H9 (cell line): ENCODE measurements around the gene ZNF865. TPM values are rescaled to one million over a fixed set of nuclear protein-coding genes. Genes with fewer than 3 reads are reported as not detected.

Experiments
- DNase-seq: peaks from one replicate; pipeline ENCODE4 v3.0.0-alpha.2; 2017
- H2AFZ ChIP-seq: one replicate; pipeline ENCODE4 v1.6.1; 2013; ENCODE audit warnings: mild to moderate bottlenecking, low read length, control low read depth, moderate library complexity
- H2AK5ac ChIP-seq: 2 replicates; pipeline ENCODE4 v1.6.1; 2013; ENCODE audit warnings: low read length, control low read depth, mixed read lengths; ENCODE audit not compliant: insufficient read length
- H2BK120ac ChIP-seq: one replicate; pipeline ENCODE4 v1.6.1; 2013; ENCODE audit warnings: low read depth, mild to moderate bottlenecking, low read length, control low read depth, inconsistent platforms; ENCODE audit not compliant: poor library complexity, severe bottlenecking
- H2BK12ac ChIP-seq: 2 replicates; pipeline ENCODE4 v1.6.1; 2013; ENCODE audit warnings: low read length, control low read depth, mixed read lengths, low read depth; ENCODE audit not compliant: insufficient read length
- H2BK15ac ChIP-seq: 2 replicates; pipeline ENCODE4 v1.6.1; 2013; ENCODE audit warnings: low read depth, low read length, control low read depth
- H2BK20ac ChIP-seq: one replicate; pipeline ENCODE4 v1.6.1; 2013; ENCODE audit warnings: low read depth, mild to moderate bottlenecking, low read length, control low read depth, inconsistent platforms; ENCODE audit not compliant: poor library complexity, severe bottlenecking
- H2BK5ac ChIP-seq: 2 replicates; pipeline ENCODE4 v1.6.1; 2013; ENCODE audit warnings: low read length, control low read depth, mixed read lengths; ENCODE audit not compliant: insufficient read length
- H3K14ac ChIP-seq: 2 replicates; pipeline ENCODE4 v1.6.1; 2013; ENCODE audit warnings: low read length, control low read depth; ENCODE audit not compliant: insufficient read depth
- H3K18ac ChIP-seq: 2 replicates; pipeline ENCODE4 v1.6.1; 2013; ENCODE audit warnings: low read depth, mild to moderate bottlenecking, mixed read lengths, low read length, control low read depth; ENCODE audit not compliant: insufficient read length
- H3K23ac ChIP-seq: 2 replicates; pipeline ENCODE4 v1.6.1; 2013; ENCODE audit warnings: low read length, control low read depth, mixed read lengths, low read depth; ENCODE audit not compliant: insufficient read length
- H3K23me2 ChIP-seq: 2 replicates; pipeline ENCODE4 v1.6.1; 2013; ENCODE audit warnings: low read depth, mild to moderate bottlenecking, mixed read lengths, low read length, control low read depth; ENCODE audit not compliant: insufficient read length, poor library complexity, severe bottlenecking
- H3K27ac ChIP-seq: 2 replicates; pipeline ENCODE4 v1.5.1; 2013; ENCODE audit warnings: low read length, control low read depth, mixed read lengths, low read depth; ENCODE audit not compliant: insufficient read length
- H3K27me3 ChIP-seq: 2 replicates; pipeline ENCODE4 v1.6.1; 2013; ENCODE audit warnings: low read length, control low read depth, inconsistent platforms; ENCODE audit not compliant: insufficient read depth
- H3K4ac ChIP-seq: 2 replicates; pipeline ENCODE4 v1.6.1; 2013; ENCODE audit warnings: low read depth, mild to moderate bottlenecking, control low read depth, inconsistent platforms, low read length, moderate library complexity
- H3K4me1 ChIP-seq: 2 replicates; pipeline ENCODE4 v1.6.1; 2013; ENCODE audit warnings: low read length, control low read depth, inconsistent platforms; ENCODE audit not compliant: insufficient read depth
- H3K4me2 ChIP-seq: 2 replicates; pipeline ENCODE4 v1.6.1; 2013; ENCODE audit warnings: low read length, control low read depth, mixed read lengths; ENCODE audit not compliant: insufficient read length, insufficient read depth
- H3K56ac ChIP-seq: 2 replicates; pipeline ENCODE4 v1.6.1; 2013; ENCODE audit warnings: low read depth, mild to moderate bottlenecking, mixed read lengths, low read length, control low read depth; ENCODE audit not compliant: insufficient read length
- H3K79me1 ChIP-seq: 2 replicates; pipeline ENCODE4 v1.6.1; 2013; ENCODE audit warnings: low read depth, mild to moderate bottlenecking, moderate library complexity, low read length, control low read depth, inconsistent platforms; ENCODE audit not compliant: insufficient read depth, poor library complexity, severe bottlenecking
- H3K79me2 ChIP-seq: 2 replicates; pipeline ENCODE4 v1.6.1; 2013; ENCODE audit warnings: low read length, control low read depth, inconsistent platforms; ENCODE audit not compliant: insufficient read depth
- H3K9ac ChIP-seq: 2 replicates; pipeline ENCODE4 v1.6.1; 2013; ENCODE audit warnings: low read length, control low read depth, mixed read lengths; ENCODE audit not compliant: insufficient read length; ENCODE audit errors: extremely low read depth
- H3K9me3 ChIP-seq: one replicate; pipeline ENCODE4 v1.6.1; 2013; ENCODE audit warnings: low read depth, low read length, inconsistent platforms; ENCODE audit not compliant: control insufficient read depth
- H3T11ph ChIP-seq: one replicate; pipeline ENCODE4 v1.6.1; 2013; ENCODE audit warnings: mild to moderate bottlenecking, low read length, control low read depth, inconsistent platforms
- H4K20me1 ChIP-seq: one replicate; pipeline ENCODE4 v1.6.1; 2013; ENCODE audit not compliant: control insufficient read depth, insufficient read length, insufficient read depth
- H4K5ac ChIP-seq: 2 replicates; pipeline ENCODE4 v1.6.1; 2013; ENCODE audit warnings: low read depth, mild to moderate bottlenecking, mixed read lengths, low read length, control low read depth; ENCODE audit not compliant: insufficient read length
- H4K8ac ChIP-seq: replicated peaks from 2 replicates; pipeline ENCODE4 v1.6.1; 2013; ENCODE audit warnings: low read length, control low read depth, mixed read lengths, low read depth; ENCODE audit not compliant: insufficient read length
- H4K91ac ChIP-seq: 2 replicates; pipeline ENCODE4 v1.6.1; 2013; ENCODE audit warnings: low read depth, mild to moderate bottlenecking, moderate library complexity, mixed read lengths, low read length, control low read depth; ENCODE audit not compliant: insufficient read length
- H3K27ac Mint-ChIP-seq, 3 experiments: 2 replicates in 2 of 3; 3 replicates in 1 of 3; pipeline ENCODE4 v1.8.0; 2020 to 2021; ENCODE audit warnings: mixed read lengths in 3 of 3, mild to moderate bottlenecking in 1 of 3, moderate library complexity in 1 of 3
- H3K27me3 Mint-ChIP-seq: 2 replicates; pipeline ENCODE4 v1.8.0; 2021; ENCODE audit warnings: low read depth, mild to moderate bottlenecking, moderate library complexity, mixed read lengths
- H3K36me3 Mint-ChIP-seq, 3 experiments: 2 replicates in 2 of 3; 3 replicates in 1 of 3; pipeline ENCODE4 v1.8.0; 2020 to 2021; ENCODE audit warnings: low read depth in 3 of 3, mixed read lengths in 3 of 3; ENCODE audit not compliant: insufficient read depth in 1 of 3
- H3K4me1 Mint-ChIP-seq, 2 experiments: 2 replicates each; pipeline ENCODE4 v1.8.0; 2020; ENCODE audit warnings: mixed read lengths in 2 of 2
- H3K4me3 Mint-ChIP-seq, 2 experiments: 2 replicates in 1 of 2; 3 replicates in 1 of 2; pipeline ENCODE4 v1.8.0; 2020 to 2021; ENCODE audit warnings: mild to moderate bottlenecking in 2 of 2, mixed read lengths in 2 of 2, moderate library complexity in 1 of 2
- H3K9me3 Mint-ChIP-seq, 2 experiments: 2 replicates in 1 of 2; 3 replicates in 1 of 2; pipeline ENCODE4 v1.8.0; 2020; ENCODE audit warnings: mild to moderate bottlenecking in 2 of 2, mixed read lengths in 2 of 2, moderate library complexity in 1 of 2
- CTCF ChIP-seq: fragments of 200-600 bp; sonication (generic); conservative IDR thresholded peaks from 3 replicates; pipeline ENCODE4 v1.8.0; 2021; ENCODE audit warnings: antibody characterized with exemption, mild to moderate bottlenecking
- WGBS: extraction: QIAGEN DNeasy Blood & Tissue Kit; methylation state at CpG from one replicate; pipeline ENCODE4 v1.1.7; 2013; ENCODE audit warnings: missing lambda C conversion rate, low lambda C conversion rate, mixed read lengths; ENCODE audit not compliant: insufficient read length; ENCODE audit errors: extremely low coverage; 5-methylcytosine and 5-hydroxymethylcytosine counted together
- total RNA-seq: library from RNA; stranded (reverse); gene quantifications from 2 replicates; pipeline ENCODE4 v1.2.1, GENCODE V29; 2021

The ZNF865 gene
- total RNA-seq, 1 experiment from 2014 or later: 14.3 TPM

GRCh38 chr19:55609326-55609725, 3.9 kb downstream of the ZNF865 start:
- H3K23ac ChIP-seq: no peak overlapping the region
- H3K4me3 Mint-ChIP-seq: no peak overlapping the region
- peaks cover 17 to 19% of the 10 kb centered on the region in 2 experiments for H3K4me1 Mint-ChIP-seq
- H3K27ac ChIP-seq: no peak overlapping the region
- H3K9ac ChIP-seq: no peak overlapping the region
- no peak overlapping the region for H3K4ac ChIP-seq
- H3T11ph ChIP-seq: no peak overlapping the region
- H3K4me2 ChIP-seq: no peak overlapping the region
- no peak overlapping the region for H2AFZ ChIP-seq
- no peaks in the 10 kb centered on the region for H3K9me3 Mint-ChIP-seq
- no peaks in the 10 kb centered on the region for H3K9me3 ChIP-seq
- H3K27me3 Mint-ChIP-seq: no peaks in the 10 kb centered on the region
- no peak overlapping the region for H4K8ac ChIP-seq
- H2BK5ac ChIP-seq: no peak overlapping the region
- H3K4me1 ChIP-seq: 0 out of 2 replicates have a peak, but pooled peaks cover 3% of the 10 kb centered on the region
- peaks cover 4% of the 10 kb centered on the region for H3K79me1 ChIP-seq
- H3K27ac Mint-ChIP-seq: no peak overlapping the region; a peak in 1 of 7 replicates
- no peak for DNase-seq
- no peak overlapping the region for H2BK20ac ChIP-seq
- peaks cover 14 to 38% (median 24%) of the 10 kb centered on the region in 3 experiments for H3K36me3 Mint-ChIP-seq
- H2BK120ac ChIP-seq: no peak overlapping the region
- no peaks in the 10 kb centered on the region for H4K20me1 ChIP-seq
- no CpG with 5 or more reads among the region's 5 CpGs for WGBS
- H2BK12ac ChIP-seq: no peak overlapping the region
- H3K27me3 ChIP-seq: no peaks in the 10 kb centered on the region
- H2BK15ac ChIP-seq: no peak overlapping the region
- no peak overlapping the region for H3K18ac ChIP-seq
- H4K5ac ChIP-seq: no peak overlapping the region
- H3K14ac ChIP-seq: no peak overlapping the region
- no peak overlapping the region for H4K91ac ChIP-seq
- no peak overlapping the region for H2AK5ac ChIP-seq
- peaks cover 8% of the 10 kb centered on the region for H3K23me2 ChIP-seq
- TF ChIP-seq CTCF: no peak
- peaks cover 1% of the 10 kb centered on the region; the same call in 1 of the 2 replicates for H3K79me2 ChIP-seq
- H3K56ac ChIP-seq: no peak overlapping the region
